Kidney (tissue), 14 donors: ENCODE results near the gene ETS2. TPM values are rescaled to one million over a fixed set of nuclear protein-coding genes. Genes with fewer than 3 reads are reported as not detected.

Source experiments
- DNase-seq, 5 donors: peaks; one replicate each; pipeline ENCODE4 v3.0.0-alpha.2; 2013 to 2020
- FAIRE-seq: peaks from 2 replicates; lab custom pipeline; 2012; peaks lifted over from hg19 to GRCh38; lab: Jason Lieb, UNC
- H3K27ac ChIP-seq, 2 donors: one replicate each; pipeline ENCODE4 v1.7.0; 2013; ENCODE audit warnings: low read depth in 2 of 2, low read length in 2 of 2, inconsistent platforms in 1 of 2
- H3K27me3 ChIP-seq: one replicate; pipeline ENCODE4 v1.7.1; 2013; ENCODE audit warnings: low read length, inconsistent platforms; ENCODE audit not compliant: control insufficient read depth, insufficient read depth
- H3K36me3 ChIP-seq, 3 donors: one replicate each; pipeline versions ENCODE4 v1.7.0 to v1.7.1; 2013; ENCODE audit warnings: low read length in 3 of 3, control low read depth in 1 of 3, inconsistent platforms in 1 of 3; ENCODE audit not compliant: insufficient read depth in 3 of 3, control insufficient read depth in 2 of 3
- H3K4me1 ChIP-seq, 3 donors: one replicate each; pipeline versions ENCODE4 v1.7.0 to v1.7.1; 2013; ENCODE audit warnings: low read length in 3 of 3, inconsistent platforms in 1 of 3, low read depth in 1 of 3; ENCODE audit not compliant: control insufficient read depth in 2 of 3, insufficient read depth in 2 of 3
- H3K4me3 ChIP-seq, 3 donors: one replicate each; pipeline versions ENCODE4 v1.7.0 to v1.8.1; 2013; ENCODE audit warnings: low read length in 3 of 3, control low read depth in 1 of 3, inconsistent platforms in 1 of 3
- H3K9ac ChIP-seq, 3 donors: one replicate each; pipeline versions ENCODE4 v1.7.0 to v1.7.1; 2013; ENCODE audit warnings: low read length in 3 of 3, control low read depth in 1 of 3, inconsistent platforms in 1 of 3
- H3K9me3 ChIP-seq, 3 donors: one replicate each; pipeline versions ENCODE4 v1.7.0 to v1.7.1; 2013; ENCODE audit warnings: low read length in 3 of 3, control low read depth in 1 of 3, inconsistent platforms in 1 of 3; ENCODE audit not compliant: control insufficient read depth in 2 of 3, insufficient read depth in 1 of 3
- CTCF ChIP-seq: IDR thresholded peaks from 3 replicates; pipeline ENCODE4 v1.5.1; 2012; ENCODE audit warnings: mild to moderate bottlenecking, moderate library complexity, borderline replicate concordance; ENCODE audit not compliant: insufficient read depth; ENCODE audit errors: extremely low read depth
- intact Hi-C: fragments of 100-400 bp; cut with DNase I; formaldehyde crosslinking; loops from one replicate; pipeline ENCODE4 v1.11.1; 2022
- polyA plus RNA-seq: library from polyadenylated mRNA; stranded (reverse); fragments of 350-450 nt; fragmentation: Illumina TruSeq; extraction: RNeasy Lipid Tissue Mini Kit (QIAGEN cat#74804); gene quantifications from one replicate; pipeline ENCODE4 v1.2.3, GENCODE V29; 2014; ENCODE audit warnings: low read depth, low replicate concordance; ENCODE audit not compliant: insufficient read depth
- total RNA-seq: library from RNA; stranded (reverse); fragmentation: NEBNext Ultra II Directional; extraction: Animal tissue kit (Norgen Biotek cat#: 25700); gene quantifications from one replicate; pipeline ENCODE4 v1.2.1, GENCODE V29; 2021
- donor health status: control.
- donor health status: control.
- donor health status: control.
- donor health status: control.
- donor health status: control.
- donor health status: DM: yes; HTN: yes; CAD: no.
- donor health status: Normal renal cell carcinoma (clear cell type).

ETS2 gene
- total and polyA plus RNA-seq, 2 donors from 2014 or later, result 43.1 to 178 TPM

GRCh38 chr21:38760762-38761155 lies 45.0 kb upstream of the ETS2 start:
- Histone ChIP-seq H3K9me3 (no peaks in the 10 kb centered on the region), H3K4me3 (no peak overlapping the region), H3K4me1 (no peaks in the 10 kb centered on the region), H3K36me3 (no peaks in the 10 kb centered on the region), H3K27me3 (no peaks in the 10 kb centered on the region), H3K27ac (no peak overlapping the region), H3K9ac (no peak overlapping the region)
- TF ChIP-seq CTCF, result no peak
- FAIRE-seq, result no peak
- intact Hi-C loops, result no loop called here
- no peak for DNase-seq

- H3K27me3 ChIP-seq, result no peaks in the 10 kb centered on the region
- intact Hi-C loops, result no loop called here
- no peaks in the 10 kb centered on the region for H3K4me1 ChIP-seq
- DNase-seq, result no peak
- H3K9me3 ChIP-seq, result peaks cover 0 to 1% (median 0%) of the 10 kb centered on the region in 3 donors
- H3K4me3 ChIP-seq, result no peak overlapping the region
- H3K27ac ChIP-seq, result no peak overlapping the region
- H3K9ac ChIP-seq, result no peak overlapping the region
- no peak for FAIRE-seq
- TF ChIP-seq CTCF, result no peak
- no peaks in the 10 kb centered on the region for H3K36me3 ChIP-seq
These were observed 44.2 kb upstream of the ETS2 start for GRCh38 chr21:38761531-38761930.

GRCh38 chr21:38765056-38765455 lies 40.7 kb upstream of the ETS2 start:
- no peak for TF ChIP-seq CTCF
- FAIRE-seq, result no peak
- Histone ChIP-seq H3K9me3 (peaks cover 0 to 1% (median 0%) of the 10 kb centered on the region in 3 donors), H3K27ac (no peak overlapping the region), H3K4me3 (no peak overlapping the region), H3K36me3 (no peaks in the 10 kb centered on the region), H3K9ac (no peak overlapping the region), H3K27me3 (no peaks in the 10 kb centered on the region), H3K4me1 (no peaks in the 10 kb centered on the region)
- DNase-seq, result no peak
- intact Hi-C loops, result no loop called here
